Mesangial cell (primary cell): ENCODE data around the gene DENND1A. TPM values are rescaled to one million over a fixed set of nuclear protein-coding genes. Genes with fewer than 3 reads are reported as not detected.

Experiments
- total RNA-seq: library from RNA; depleted of rRNA; stranded (reverse); fragments of >200 nt; gene quantifications from 2 replicates; pipeline ENCODE4 v1.2.3, GENCODE V29; 2015

Gene DENND1A, protein sequence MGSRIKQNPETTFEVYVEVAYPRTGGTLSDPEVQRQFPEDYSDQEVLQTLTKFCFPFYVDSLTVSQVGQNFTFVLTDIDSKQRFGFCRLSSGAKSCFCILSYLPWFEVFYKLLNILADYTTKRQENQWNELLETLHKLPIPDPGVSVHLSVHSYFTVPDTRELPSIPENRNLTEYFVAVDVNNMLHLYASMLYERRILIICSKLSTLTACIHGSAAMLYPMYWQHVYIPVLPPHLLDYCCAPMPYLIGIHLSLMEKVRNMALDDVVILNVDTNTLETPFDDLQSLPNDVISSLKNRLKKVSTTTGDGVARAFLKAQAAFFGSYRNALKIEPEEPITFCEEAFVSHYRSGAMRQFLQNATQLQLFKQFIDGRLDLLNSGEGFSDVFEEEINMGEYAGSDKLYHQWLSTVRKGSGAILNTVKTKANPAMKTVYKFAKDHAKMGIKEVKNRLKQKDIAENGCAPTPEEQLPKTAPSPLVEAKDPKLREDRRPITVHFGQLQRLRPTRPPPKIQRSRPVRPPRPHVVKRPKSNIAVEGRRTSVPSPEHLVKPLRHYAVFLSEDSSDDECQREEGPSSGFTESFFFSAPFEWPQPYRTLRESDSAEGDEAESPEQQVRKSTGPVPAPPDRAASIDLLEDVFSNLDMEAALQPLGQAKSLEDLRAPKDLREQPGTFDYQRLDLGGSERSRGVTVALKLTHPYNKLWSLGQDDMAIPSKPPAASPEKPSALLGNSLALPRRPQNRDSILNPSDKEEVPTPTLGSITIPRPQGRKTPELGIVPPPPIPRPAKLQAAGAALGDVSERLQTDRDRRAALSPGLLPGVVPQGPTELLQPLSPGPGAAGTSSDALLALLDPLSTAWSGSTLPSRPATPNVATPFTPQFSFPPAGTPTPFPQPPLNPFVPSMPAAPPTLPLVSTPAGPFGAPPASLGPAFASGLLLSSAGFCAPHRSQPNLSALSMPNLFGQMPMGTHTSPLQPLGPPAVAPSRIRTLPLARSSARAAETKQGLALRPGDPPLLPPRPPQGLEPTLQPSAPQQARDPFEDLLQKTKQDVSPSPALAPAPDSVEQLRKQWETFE
- total RNA-seq = 19.1 and 24.1 TPM in 2 replicates

DNA sequence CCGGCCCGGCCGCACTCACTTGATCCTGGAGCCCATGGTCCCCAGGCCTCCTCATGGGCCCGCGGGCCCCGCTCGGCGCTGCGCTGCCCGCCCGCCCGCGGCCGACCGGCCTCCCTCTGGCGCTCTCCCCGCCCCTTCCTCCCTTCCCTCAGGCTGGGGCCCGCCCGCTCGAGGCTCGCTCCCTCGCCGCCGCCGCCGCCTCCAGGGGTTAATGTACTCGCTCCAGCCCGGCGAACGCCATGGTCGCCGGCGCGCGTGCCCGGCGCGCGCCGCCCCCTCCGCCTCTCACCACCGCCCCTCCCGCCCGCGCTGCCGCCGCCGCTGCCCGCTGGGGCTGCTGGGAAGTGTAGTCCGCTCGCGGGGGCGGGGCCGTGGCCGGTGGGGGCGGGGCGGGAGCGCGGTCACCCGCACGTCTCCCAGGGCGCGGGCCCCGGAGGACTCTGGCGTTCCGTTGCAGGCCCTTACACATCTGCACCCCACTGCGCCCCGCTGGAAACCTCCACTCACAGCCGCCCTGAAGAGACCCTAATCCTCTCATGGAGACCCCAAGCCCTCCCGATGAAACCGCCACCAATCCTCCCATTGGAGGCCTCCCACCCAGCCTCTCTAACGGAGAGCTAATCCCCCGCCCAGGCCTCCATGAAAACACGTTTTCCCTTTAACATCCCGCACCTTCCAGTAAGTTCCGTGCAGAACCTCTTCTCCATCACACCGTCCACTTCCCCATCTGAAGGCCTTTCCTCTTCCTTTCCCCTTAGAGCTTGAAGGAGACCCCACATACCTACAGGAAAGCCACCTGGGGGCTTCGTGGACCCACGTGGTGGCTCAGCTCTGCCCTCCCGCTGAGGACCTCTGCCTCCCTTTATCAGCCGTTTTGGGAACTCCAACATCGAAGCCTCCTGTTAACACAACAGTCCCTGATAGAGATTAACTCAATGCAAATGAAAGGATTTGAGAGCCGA is at the start of gene DENND1A:
DENND1A (minus strand) TSS at position 257 of the 962 bp plus-strand sequence; CDS start at position 36, 221 bp downstream.

DNA sequence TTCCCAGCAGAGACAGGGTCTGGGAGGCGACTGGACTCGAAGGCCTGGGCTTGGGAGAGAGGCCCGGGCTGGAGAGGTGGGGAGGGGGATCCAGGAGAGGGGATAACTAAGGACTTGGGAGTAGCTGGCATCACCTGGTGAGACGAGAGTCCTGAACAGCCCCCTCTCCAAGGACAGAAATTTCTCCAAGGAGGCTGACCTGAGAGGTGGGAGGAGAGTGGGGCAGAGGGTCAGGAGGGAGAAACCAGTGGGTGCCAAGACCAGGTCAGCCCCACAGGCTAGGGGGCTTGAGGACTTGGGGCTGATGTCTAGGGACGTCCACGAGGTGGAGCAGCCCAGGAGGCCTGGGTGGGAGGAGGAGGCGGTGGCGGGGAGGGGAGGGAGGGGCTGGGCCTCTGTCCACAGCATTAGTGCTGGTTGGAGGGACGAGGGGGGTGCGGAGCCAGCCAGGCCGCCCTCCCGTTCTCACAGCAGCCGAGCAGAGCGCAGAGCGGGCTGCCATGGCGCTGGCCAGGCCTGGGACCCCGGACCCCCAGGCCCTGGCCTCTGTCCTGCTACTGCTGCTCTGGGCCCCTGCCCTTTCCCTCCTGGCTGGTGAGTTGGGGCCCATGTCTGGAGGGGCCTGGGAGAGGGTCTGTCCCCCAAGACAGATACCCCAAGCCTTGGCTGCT is 574.0 kb downstream of the DENND1A start, which contains the start of gene CRB2:
CRB2 (plus strand) TSS at position 437 of the 671 bp plus-strand sequence; CDS start at position 501, 64 bp downstream.

Other genes with a start within 250 kb of the DENND1A start
- not detected in 2 replicates for gene LHX2, start 81.6 kb upstream of the DENND1A start, total RNA-seq